Measurements from ENCODE around the gene SUSD4. TPM values are rescaled to one million over a fixed set of nuclear protein-coding genes. Genes with fewer than 3 reads are reported as not detected.

The SUSD4 gene
- total RNA-seq, 4 donors from 2014 or later: 0.73 to 8.4 TPM; not detected in 2

DNA sequence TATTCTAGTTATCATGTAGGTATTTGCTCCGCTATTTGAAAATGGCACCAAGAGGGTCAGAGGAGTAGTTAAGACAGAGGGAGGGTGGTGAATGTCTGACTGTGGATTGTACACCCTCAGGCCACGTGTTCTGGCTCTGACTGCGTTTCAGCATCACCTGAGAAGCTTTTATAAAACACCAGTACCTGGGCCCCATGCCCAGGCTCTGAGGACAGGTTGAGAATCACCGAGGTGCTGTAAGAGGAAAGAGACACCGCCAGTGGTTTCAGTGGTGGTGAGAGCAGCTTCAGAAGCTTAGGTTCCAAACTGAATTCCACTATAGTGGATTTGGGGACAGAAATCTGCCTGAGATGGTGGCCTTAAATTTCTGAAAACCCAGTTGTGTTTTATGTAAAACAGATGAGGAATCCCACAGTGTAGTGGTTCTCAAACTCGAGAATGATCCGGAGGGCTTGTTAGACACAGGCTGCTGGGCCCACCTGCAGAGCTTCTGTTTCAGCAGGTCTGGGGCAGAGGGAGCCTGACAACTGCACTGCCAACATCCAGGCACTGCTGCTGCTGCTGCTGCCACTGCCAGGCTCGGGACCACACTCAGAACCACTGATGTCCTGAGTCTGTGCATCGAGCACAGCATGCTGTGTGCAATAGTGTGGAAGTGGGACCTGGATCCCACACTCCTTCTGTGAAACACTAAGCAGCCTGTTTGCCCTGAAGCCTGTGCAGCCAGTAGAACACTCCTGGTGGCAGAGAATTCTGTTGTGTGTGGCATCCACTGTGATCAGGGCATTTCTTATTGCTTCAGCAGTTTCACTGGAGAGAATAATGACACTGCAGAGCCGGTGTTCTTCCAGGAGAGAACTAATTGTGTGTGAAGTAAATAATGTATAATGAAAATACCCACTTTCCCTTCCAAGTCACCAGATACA is 98.7 kb downstream of the SUSD4 start:
- intact Hi-C loops (cut with DNase I; ENCODE audit: low total_unique reads): no loop called here
- no peaks in the 10 kb centered on the region for H3K27me3 ChIP-seq
- DNase-seq: no peak
- TF ChIP-seq POLR2A (IDR thresholded peaks at IDR 0.05): no peak
- TF ChIP-seq, protein P1, sequence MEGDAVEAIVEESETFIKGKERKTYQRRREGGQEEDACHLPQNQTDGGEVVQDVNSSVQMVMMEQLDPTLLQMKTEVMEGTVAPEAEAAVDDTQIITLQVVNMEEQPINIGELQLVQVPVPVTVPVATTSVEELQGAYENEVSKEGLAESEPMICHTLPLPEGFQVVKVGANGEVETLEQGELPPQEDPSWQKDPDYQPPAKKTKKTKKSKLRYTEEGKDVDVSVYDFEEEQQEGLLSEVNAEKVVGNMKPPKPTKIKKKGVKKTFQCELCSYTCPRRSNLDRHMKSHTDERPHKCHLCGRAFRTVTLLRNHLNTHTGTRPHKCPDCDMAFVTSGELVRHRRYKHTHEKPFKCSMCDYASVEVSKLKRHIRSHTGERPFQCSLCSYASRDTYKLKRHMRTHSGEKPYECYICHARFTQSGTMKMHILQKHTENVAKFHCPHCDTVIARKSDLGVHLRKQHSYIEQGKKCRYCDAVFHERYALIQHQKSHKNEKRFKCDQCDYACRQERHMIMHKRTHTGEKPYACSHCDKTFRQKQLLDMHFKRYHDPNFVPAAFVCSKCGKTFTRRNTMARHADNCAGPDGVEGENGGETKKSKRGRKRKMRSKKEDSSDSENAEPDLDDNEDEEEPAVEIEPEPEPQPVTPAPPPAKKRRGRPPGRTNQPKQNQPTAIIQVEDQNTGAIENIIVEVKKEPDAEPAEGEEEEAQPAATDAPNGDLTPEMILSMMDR (IDR thresholded peaks at IDR 0.05): no peak
- H3K4me3 ChIP-seq: no peak overlapping the region
- no peaks in the 10 kb centered on the region for H3K36me3 ChIP-seq
- no peak overlapping the region for H3K27ac ChIP-seq
- H3K4me1 ChIP-seq: no peaks in the 10 kb centered on the region
- no peaks in the 10 kb centered on the region for H3K9me3 ChIP-seq

- intact Hi-C loops (cut with DNase I; ENCODE audit: low total_unique reads): no loop called here
- no peak for DNase-seq
- Histone ChIP-seq H3K27me3 (no peaks in the 10 kb centered on the region), H3K4me3 (no peak overlapping the region), H3K27ac (no peak overlapping the region), H3K9me3 (no peaks in the 10 kb centered on the region), H3K4me1 (no peaks in the 10 kb centered on the region), H3K36me3 (no peaks in the 10 kb centered on the region)
- TF ChIP-seq, protein P1 (IDR thresholded peaks at IDR 0.05): no peak
- no peak for TF ChIP-seq POLR2A (IDR thresholded peaks at IDR 0.05)
These were observed 99.4 kb downstream of the SUSD4 start for GRCh38 chr1:223264529-223264928.

DNA sequence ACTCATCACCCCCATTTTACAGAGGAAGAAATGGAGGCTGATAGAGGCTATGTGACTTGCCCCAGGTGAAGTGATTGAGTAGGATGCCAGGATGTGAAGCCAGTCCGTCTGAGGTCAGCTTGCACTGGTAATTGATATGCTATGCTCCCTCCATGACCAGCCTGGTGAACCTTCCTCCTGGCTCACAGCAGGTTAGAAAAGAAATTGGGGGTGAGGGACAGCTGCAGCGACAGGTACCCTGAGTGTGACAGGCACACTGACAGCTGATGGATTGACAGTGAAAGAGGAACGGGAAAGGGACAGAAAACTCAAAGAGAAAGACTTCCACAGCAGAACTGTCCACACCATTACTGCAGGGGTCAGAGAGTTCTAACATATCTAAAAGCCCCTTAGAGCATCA is 102.1 kb downstream of the SUSD4 start:
- H3K27ac ChIP-seq: no peak overlapping the region
- DNase-seq: no peak
- TF ChIP-seq, protein P1 (IDR thresholded peaks at IDR 0.05): no peak
- TF ChIP-seq POLR2A (IDR thresholded peaks at IDR 0.05): no peak

DNA sequence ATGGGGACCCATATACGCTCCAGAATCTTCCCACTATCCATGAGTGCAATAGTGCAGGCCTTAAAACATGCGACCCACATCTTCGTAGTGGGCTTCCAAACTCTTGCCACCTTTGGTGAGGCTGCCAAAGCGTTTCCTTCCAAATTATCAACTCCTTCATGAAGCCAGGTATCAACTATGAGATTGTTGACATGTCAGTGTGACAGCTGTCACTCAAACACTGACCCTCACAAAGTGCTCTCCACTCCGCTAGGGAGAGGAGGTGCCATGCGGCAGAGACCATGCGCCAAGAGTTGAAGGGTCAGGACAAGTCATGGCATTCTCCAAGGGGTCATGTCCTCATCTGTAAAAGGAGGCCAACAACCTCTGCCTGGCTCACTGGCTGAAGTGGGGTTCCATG is 103.3 kb downstream of the SUSD4 start:
- H3K4me1 ChIP-seq: no peaks in the 10 kb centered on the region
- no peak overlapping the region for H3K4me3 ChIP-seq
- H3K36me3 ChIP-seq: no peaks in the 10 kb centered on the region
- no peak for DNase-seq
- no peaks in the 10 kb centered on the region for H3K27me3 ChIP-seq
- intact Hi-C loops (cut with DNase I; ENCODE audit: low total_unique reads): no loop called here
- H3K27ac ChIP-seq: no peak overlapping the region
- no peaks in the 10 kb centered on the region for H3K9me3 ChIP-seq
- TF ChIP-seq, protein P1 (IDR thresholded peaks at IDR 0.05): no peak
- TF ChIP-seq POLR2A (IDR thresholded peaks at IDR 0.05): no peak

More for the DNA sequence above, 102.1 kb downstream of the SUSD4 start:
- H3K9me3 ChIP-seq: no peaks in the 10 kb centered on the region
- no peaks in the 10 kb centered on the region for H3K27me3 ChIP-seq
- no peak overlapping the region for H3K4me3 ChIP-seq
- no peaks in the 10 kb centered on the region for H3K36me3 ChIP-seq
- intact Hi-C loops (cut with DNase I; ENCODE audit: low total_unique reads): no loop called here
- no peaks in the 10 kb centered on the region for H3K4me1 ChIP-seq

DNA sequence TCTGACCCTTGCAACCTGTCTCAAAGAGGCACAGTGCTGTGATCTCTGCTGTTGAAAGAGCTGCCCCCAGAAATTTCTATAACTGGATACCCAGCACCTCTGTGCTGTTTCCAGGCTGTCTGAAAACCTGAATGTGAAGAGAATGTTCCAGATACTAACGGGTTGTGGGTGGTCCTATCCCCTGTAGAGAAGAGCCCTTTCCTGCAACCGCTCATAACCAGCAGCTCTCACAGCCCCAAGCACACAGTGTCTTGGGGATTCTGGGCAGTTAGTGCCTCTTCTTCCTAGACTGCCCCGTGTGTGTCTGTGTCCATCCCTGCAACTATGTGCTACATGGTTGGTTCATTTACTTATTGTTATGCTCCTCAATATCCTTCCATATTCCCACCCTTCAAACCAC is 104.5 kb downstream of the SUSD4 start:
- TF ChIP-seq POLR2A (IDR thresholded peaks at IDR 0.05): no peak
- TF ChIP-seq, protein P1 (IDR thresholded peaks at IDR 0.05): no peak
- Histone ChIP-seq H3K27me3 (no peaks in the 10 kb centered on the region), H3K9me3 (no peaks in the 10 kb centered on the region), H3K4me3 (no peak overlapping the region), H3K27ac (no peak overlapping the region), H3K36me3 (no peaks in the 10 kb centered on the region), H3K4me1 (no peaks in the 10 kb centered on the region)
- no peak for DNase-seq
- intact Hi-C loops (cut with DNase I; ENCODE audit: low total_unique reads): no loop called here

All from uterus (tissue), 4 donors.